GM12801 (cell line): ENCODE measurements around the gene S1PR4.

Experiments
- CTCF ChIP-seq: IDR thresholded peaks from one replicate; pipeline ENCODE4 v1.5.1; 2011; ENCODE audit warnings: control low read depth; ENCODE audit not compliant: insufficient read length; ENCODE audit errors: extremely low read depth

The S1PR4 gene

GRCh38 chr19:3176715-3177501, 1.7 kb upstream of the S1PR4 start:
- TF ChIP-seq CTCF: no peak

GRCh38 chr19:3178973-3179738, 587 bp downstream of the S1PR4 start:
- no peak for TF ChIP-seq CTCF

- TF ChIP-seq CTCF: no peak
Observed at GRCh38 chr19:3179739-3180293, 1.2 kb downstream of the S1PR4 start.

- TF ChIP-seq CTCF: no peak
Observed at GRCh38 chr19:3183721-3184641, 5.4 kb downstream of the S1PR4 start.

- TF ChIP-seq CTCF: no peak
Observed at GRCh38 chr19:3184847-3185460, 6.4 kb downstream of the S1PR4 start.

- no peak for TF ChIP-seq CTCF
Observed at GRCh38 chr19:3185461-3186159, 7.0 kb downstream of the S1PR4 start, which contains the start of gene NCLN. NCLN (plus strand) TSS chr19:3185930; CDS start chr19:3186031, 101 bp downstream.
